Activated CD8-positive, alpha-beta T cell treated with anti-CD3 and anti-CD28 coated beads, Interleukin-2, amount 10 ng/mL, durations not matched to agents 7 days and 5 days (primary cell): ENCODE measurements around the gene ZNHIT2. TPM values are rescaled to one million over a fixed set of nuclear protein-coding genes. Genes with fewer than 3 reads are reported as not detected.

ENCODE experiments used
- ATAC-seq: fragments of 150-1000 bp; cut with Tn5 transposase; one replicate; pipeline ENCODE4 v1.10.0; 2021; ENCODE audit warnings: moderate library complexity
- CTCF ChIA-PET: fragments of 350-600 bp; sonication (Branson Sonifier 250); formaldehyde crosslinking; loops from one replicate; lab custom pipeline; 2021; ENCODE audit warnings: antibody characterized with exemption; lab: Charles Lee
- POLR2A ChIA-PET: fragments of 350-600 bp; sonication (Branson Sonifier 250); formaldehyde crosslinking; loops from one replicate; lab custom pipeline; 2021; ENCODE audit warnings: antibody characterized with exemption; lab: Charles Lee
- DNase-seq: peaks from one replicate; pipeline ENCODE4 v3.0.0-alpha.2; 2020
- H3K27ac Mint-ChIP-seq: one replicate; pipeline ENCODE4 v1.8.0; 2021; ENCODE audit warnings: mild to moderate bottlenecking, mixed read lengths
- H3K27me3 Mint-ChIP-seq: one replicate; pipeline ENCODE4 v1.8.0; 2021; ENCODE audit warnings: low read depth, mixed read lengths
- H3K36me3 Mint-ChIP-seq: one replicate; pipeline ENCODE4 v1.8.0; 2021; ENCODE audit warnings: low read depth, mixed read lengths
- H3K4me1 Mint-ChIP-seq: one replicate; pipeline ENCODE4 v1.8.0; 2021; ENCODE audit warnings: low read depth, mixed read lengths
- H3K4me3 Mint-ChIP-seq: one replicate; pipeline ENCODE4 v1.8.0; 2021; ENCODE audit warnings: mild to moderate bottlenecking, mixed read lengths
- H3K9me3 Mint-ChIP-seq: one replicate; pipeline ENCODE4 v1.8.0; 2022; ENCODE audit warnings: mixed read lengths; ENCODE audit not compliant: insufficient read depth
- microRNA-seq: library from miRNA; unstranded; fragments of <30 nt; microRNA quantifications from one replicate; pipeline ENCODE4 v1.2.0, GENCODE V29; 2022
- total RNA-seq, 2 experiments: library from RNA; stranded (reverse); gene quantifications; one replicate each; pipeline ENCODE4 v1.2.3, GENCODE V29; 2021

The ZNHIT2 gene
- total RNA-seq, 2 experiments from 2014 or later, result 11.6 to 12.4 TPM

- no peak for ATAC-seq
- Mint-ChIP-seq H3K27ac (no peak overlapping the region), H3K9me3 (no peaks in the 10 kb centered on the region), H3K27me3 (peaks cover 2% of the 10 kb centered on the region), H3K36me3 (no peaks in the 10 kb centered on the region), H3K4me3 (no peak overlapping the region), H3K4me1 (no peaks in the 10 kb centered on the region)
- CTCF ChIA-PET, result no interaction called here
- DNase-seq, result no peak
- POLR2A ChIA-PET, result no interaction called here
Observed at GRCh38 chr11:65067446-65067845, 50.1 kb downstream of the ZNHIT2 start.

GRCh38 chr11:65066805-65067291, 50.7 kb downstream of the ZNHIT2 start:
- peaks cover 2% of the 10 kb centered on the region for H3K27me3 Mint-ChIP-seq
- ATAC-seq (no peak), DNase-seq (no peak)
- CTCF ChIA-PET, result no interaction called here
- no peaks in the 10 kb centered on the region for H3K9me3 Mint-ChIP-seq
- H3K36me3 Mint-ChIP-seq, result no peaks in the 10 kb centered on the region
- H3K4me3 Mint-ChIP-seq, result no peak overlapping the region
- H3K4me1 Mint-ChIP-seq, result no peaks in the 10 kb centered on the region
- no peak overlapping the region for H3K27ac Mint-ChIP-seq
- POLR2A ChIA-PET, result no interaction called here

Small RNA genes lying within 50 kb of the gene (microRNA-seq; reads per million reads assigned to microRNA genes)
- not detected for gene MIR6751

Other genes starting within 250 kb of the ZNHIT2 start
- gene EHD1, start 239.1 kb downstream of the ZNHIT2 start, total RNA-seq, result 100 to 1,000 TPM; 145 to 150 TPM
- 10 to 100 TPM; 20.6 to 23.1 TPM for gene ATG2A, start 200.5 kb downstream of the ZNHIT2 start, total RNA-seq
- 10 to 100 TPM; 13.7 to 14.0 TPM for gene PPP2R5B, start 193.0 kb downstream of the ZNHIT2 start, total RNA-seq
- gene GPHA2, start 181.8 kb downstream of the ZNHIT2 start, total RNA-seq, result not detected
- gene MAJIN, start 145.6 kb downstream of the ZNHIT2 start, total RNA-seq, result not detected
- gene BATF2, start 120.7 kb downstream of the ZNHIT2 start, total RNA-seq, result under 1 TPM; 0.50 to 0.99 TPM
- gene ARL2, start 103.5 kb downstream of the ZNHIT2 start, total RNA-seq, result 10 to 100 TPM; 69.1 to 79.2 TPM
- 10 to 100 TPM; 21.2 to 25.7 TPM for gene SNX15, start 90.3 kb downstream of the ZNHIT2 start, total RNA-seq
- 10 to 100 TPM; 36.3 to 36.6 TPM for gene SAC3D1, start 76.5 kb downstream of the ZNHIT2 start, total RNA-seq
- gene NAALADL1, start 59.1 kb downstream of the ZNHIT2 start, total RNA-seq, result 1 to 10 TPM; 7.1 to 7.5 TPM
- 100 to 1,000 TPM; 127 to 129 TPM for gene CDCA5, start 33.7 kb downstream of the ZNHIT2 start, total RNA-seq
- gene ZFPL1, start 33.5 kb downstream of the ZNHIT2 start, total RNA-seq, result 10 to 100 TPM; 28.0 to 28.8 TPM
- gene VPS51, start 21.5 kb downstream of the ZNHIT2 start, total RNA-seq, result 100 to 1,000 TPM; 116 to 131 TPM
- gene TM7SF2, start 5.8 kb downstream of the ZNHIT2 start, total RNA-seq, result 10 to 100 TPM; 25.3 to 26.1 TPM
- gene FAU, start 4.4 kb upstream of the ZNHIT2 start, total RNA-seq, result 1,000 to 10,000 TPM in 1 of 2 experiments, 100 to 1,000 TPM in 1; 986 to 1,038 TPM
- 10 to 100 TPM; 47.3 to 51.1 TPM for gene MRPL49, start 4.6 kb upstream of the ZNHIT2 start, total RNA-seq
- 10 to 100 TPM; 28.7 to 33.0 TPM for gene SYVN1, start 16.8 kb upstream of the ZNHIT2 start, total RNA-seq
- gene SPDYC, start 52.5 kb upstream of the ZNHIT2 start, total RNA-seq, result not detected
- 100 to 1,000 TPM; 170 to 179 TPM for gene CAPN1, start 64.2 kb upstream of the ZNHIT2 start, total RNA-seq
- 10 to 100 TPM; 63.6 to 76.1 TPM for gene POLA2, start 144.3 kb upstream of the ZNHIT2 start, total RNA-seq
- gene CDC42EP2, start 197.2 kb upstream of the ZNHIT2 start, total RNA-seq, result 1 to 10 TPM in 1 of 2 experiments, under 1 TPM in 1; 0.29 to 1.2 TPM
- gene DPF2, start 216.2 kb upstream of the ZNHIT2 start, total RNA-seq, result 10 to 100 TPM; 56.3 to 56.9 TPM
- gene TIGD3, start 237.1 kb upstream of the ZNHIT2 start, total RNA-seq, result 1 to 10 TPM; 1.1 to 1.4 TPM